Left lung (tissue), 10 donors: ENCODE results near the gene MICALL2. TPM values are rescaled to one million over a fixed set of nuclear protein-coding genes. Genes with fewer than 3 reads are reported as not detected.

Experiments
- ATAC-seq: fragments of 200-7000 bp; cut with Tn5 transposase; one replicate; pipeline ENCODE4 v1.9.1; 2020; ENCODE audit warnings: moderate library complexity
- DNase-seq, 4 donors: peaks; one replicate each; pipeline ENCODE4 v3.0.0-alpha.2; 2013 to 2020
- H3K27ac ChIP-seq, 2 donors: fragments of 200-600 bp; sonication (generic) in 1 of 2; one replicate each; pipeline versions ENCODE4 v1.5.0 to v1.8.0; 2020 to 2021
- H3K27me3 ChIP-seq, 2 donors: fragments of 200-600 bp; sonication (generic) in 1 of 2; one replicate each; pipeline versions ENCODE4 v1.5.0 to v1.8.0; 2020 to 2021
- H3K36me3 ChIP-seq, 2 donors: fragments of 200-600 bp; sonication (generic) in 1 of 2; one replicate each; pipeline versions ENCODE4 v1.5.0 to v1.8.0; 2020 to 2021
- H3K4me1 ChIP-seq, 2 donors: fragments of 200-600 bp; one replicate each; pipeline ENCODE4 v1.8.0; 2021
- H3K4me3 ChIP-seq, 2 donors: fragments of 200-600 bp; sonication (generic) in 1 of 2; one replicate each; pipeline versions ENCODE4 v1.5.0 to v1.8.0; 2020 to 2021; ENCODE audit warnings: mild to moderate bottlenecking in 1 of 2
- H3K9me3 ChIP-seq, 2 donors: fragments of 200-600 bp; sonication (generic) in 1 of 2; one replicate each; pipeline versions ENCODE4 v1.5.0 to v1.8.0; 2020 to 2021
- intact Hi-C, 2 donors: fragments of 100-400 bp; cut with DNase I; formaldehyde crosslinking; loops; one replicate each; pipeline versions ENCODE4 v1.11.2 to v1.14.2; 2022
- polyA plus RNA-seq, 6 donors: library from polyadenylated mRNA; unstranded; fragments of 120-200 nt; gene quantifications; one replicate each; pipeline ENCODE4 v1.2.1, GENCODE V29; 2013; ENCODE audit not compliant: insufficient read length in 6 of 6
- total RNA-seq, 2 donors: library from RNA; stranded (reverse); fragmentation: NEBNext Ultra II Directional; extraction: Animal tissue kit (Norgen Biotek cat#: 25700); gene quantifications; one replicate each; pipeline ENCODE4 v1.2.1, GENCODE V29; 2021
- TF ChIP-seq, protein P1 (sequence below), 2 donors: fragments of 200-600 bp; sonication (generic) in 1 of 2; IDR thresholded peaks; one replicate each; pipeline versions ENCODE4 v1.5.0 to v1.8.0; 2021; ENCODE audit warnings: antibody characterized with exemption in 2 of 2
- donor health status: DM: no; HTN: yes; CAD: no.
- donor health status: DM: no; HTN: no; CAD: no.

The MICALL2 gene
- total and polyA plus RNA-seq, 8 donors: 7.9 to 40.1 (median 14.8) TPM

GRCh38 chr7:1500064-1500807 lies 41.0 kb upstream of the MICALL2 start:
- ATAC-seq (no peak), DNase-seq (peak in 1 of 4 donors; percentile 55)
- no peak overlapping the region for H3K4me3 ChIP-seq
- intact Hi-C loops: no loop called here
- peaks cover 0 to 78% of the 10 kb centered on the region in 2 donors for H3K36me3 ChIP-seq
- H3K27me3 ChIP-seq: no peaks in the 10 kb centered on the region
- TF ChIP-seq, protein P1, sequence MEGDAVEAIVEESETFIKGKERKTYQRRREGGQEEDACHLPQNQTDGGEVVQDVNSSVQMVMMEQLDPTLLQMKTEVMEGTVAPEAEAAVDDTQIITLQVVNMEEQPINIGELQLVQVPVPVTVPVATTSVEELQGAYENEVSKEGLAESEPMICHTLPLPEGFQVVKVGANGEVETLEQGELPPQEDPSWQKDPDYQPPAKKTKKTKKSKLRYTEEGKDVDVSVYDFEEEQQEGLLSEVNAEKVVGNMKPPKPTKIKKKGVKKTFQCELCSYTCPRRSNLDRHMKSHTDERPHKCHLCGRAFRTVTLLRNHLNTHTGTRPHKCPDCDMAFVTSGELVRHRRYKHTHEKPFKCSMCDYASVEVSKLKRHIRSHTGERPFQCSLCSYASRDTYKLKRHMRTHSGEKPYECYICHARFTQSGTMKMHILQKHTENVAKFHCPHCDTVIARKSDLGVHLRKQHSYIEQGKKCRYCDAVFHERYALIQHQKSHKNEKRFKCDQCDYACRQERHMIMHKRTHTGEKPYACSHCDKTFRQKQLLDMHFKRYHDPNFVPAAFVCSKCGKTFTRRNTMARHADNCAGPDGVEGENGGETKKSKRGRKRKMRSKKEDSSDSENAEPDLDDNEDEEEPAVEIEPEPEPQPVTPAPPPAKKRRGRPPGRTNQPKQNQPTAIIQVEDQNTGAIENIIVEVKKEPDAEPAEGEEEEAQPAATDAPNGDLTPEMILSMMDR (IDR thresholded peaks at IDR 0.05): no peak
- peaks cover 8 to 27% of the 10 kb centered on the region in 2 donors for H3K4me1 ChIP-seq
- H3K9me3 ChIP-seq: no peaks in the 10 kb centered on the region
- H3K27ac ChIP-seq: no peak overlapping the region

GRCh38 chr7:1499367-1500029 lies 40.2 kb upstream of the MICALL2 start:
- TF ChIP-seq, protein P1 (IDR thresholded peaks at IDR 0.05): no peak
- H3K36me3 ChIP-seq: peaks cover 0 to 85% of the 10 kb centered on the region in 2 donors
- no peaks in the 10 kb centered on the region for H3K9me3 ChIP-seq
- intact Hi-C loops: no loop called here
- ATAC-seq: no peak
- H3K27ac ChIP-seq: no peak overlapping the region
- peaks cover 8 to 20% of the 10 kb centered on the region in 2 donors for H3K4me1 ChIP-seq
- H3K4me3 ChIP-seq: no peak overlapping the region
- no peaks in the 10 kb centered on the region for H3K27me3 ChIP-seq
- DNase-seq: no peak

- peaks cover 0 to 94% of the 10 kb centered on the region in 2 donors for H3K36me3 ChIP-seq
- no peaks in the 10 kb centered on the region for H3K27me3 ChIP-seq
- TF ChIP-seq, protein P1 (IDR thresholded peaks at IDR 0.05): no peak
- no peak overlapping the region for H3K27ac ChIP-seq
- peaks cover 8 to 18% of the 10 kb centered on the region in 2 donors for H3K4me1 ChIP-seq
- no peak for DNase-seq
- no peak for ATAC-seq
- intact Hi-C loops: no loop called here
- no peak overlapping the region for H3K4me3 ChIP-seq
- no peaks in the 10 kb centered on the region for H3K9me3 ChIP-seq
Observed at GRCh38 chr7:1498370-1499305, 39.4 kb upstream of the MICALL2 start.

DNA sequence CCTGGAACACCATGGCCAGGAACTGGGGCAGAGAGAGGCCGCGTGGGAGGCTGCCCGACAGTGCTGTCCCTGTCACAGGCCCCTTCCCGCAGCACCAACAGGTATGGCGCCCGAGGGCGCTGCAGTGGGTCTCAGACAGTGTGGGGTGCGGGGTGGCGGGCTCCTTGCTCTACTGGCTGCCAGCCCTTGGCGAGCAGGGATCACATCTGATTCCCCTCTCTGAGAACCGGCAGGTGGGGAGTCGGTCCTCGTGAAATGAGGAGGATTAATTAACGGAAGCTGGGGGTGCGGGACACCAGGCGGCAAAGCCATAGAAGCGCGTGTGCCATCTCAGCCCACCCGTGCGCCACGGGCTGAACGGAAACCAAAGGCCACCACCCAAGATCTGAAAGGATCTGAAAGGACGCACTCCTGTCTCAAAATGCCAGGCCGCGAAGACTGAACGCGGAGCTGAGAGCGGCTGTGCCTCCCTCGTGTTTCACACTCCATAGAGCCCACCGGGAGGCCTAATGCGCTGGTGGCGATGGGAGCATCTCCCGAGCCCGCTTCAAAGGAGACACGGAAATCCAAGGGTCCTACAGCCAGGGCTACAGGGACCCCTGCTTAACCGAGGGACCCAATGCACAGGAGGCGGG lies 38.1 kb upstream of the MICALL2 start:
- H3K9me3 ChIP-seq: no peaks in the 10 kb centered on the region
- ATAC-seq (no peak), DNase-seq (no peak)
- H3K36me3 ChIP-seq: peaks cover 0 to 100% of the 10 kb centered on the region in 2 donors
- intact Hi-C loops: no loop called here
- H3K27me3 ChIP-seq: no peaks in the 10 kb centered on the region
- no peak overlapping the region for H3K4me3 ChIP-seq
- peaks cover 0 to 6% of the 10 kb centered on the region in 2 donors for H3K4me1 ChIP-seq
- TF ChIP-seq, protein P1 (IDR thresholded peaks at IDR 0.05): no peak
- H3K27ac ChIP-seq: no peak overlapping the region
